ENCODE data around the gene BOD1. TPM values are rescaled to one million over a fixed set of nuclear protein-coding genes. Genes with fewer than 3 reads are reported as not detected.

BOD1 gene
- polyA plus RNA-seq, 2 of the 4 experiments (the other 2 are of a cell fraction) = 59.1 to 102 TPM

DNA sequence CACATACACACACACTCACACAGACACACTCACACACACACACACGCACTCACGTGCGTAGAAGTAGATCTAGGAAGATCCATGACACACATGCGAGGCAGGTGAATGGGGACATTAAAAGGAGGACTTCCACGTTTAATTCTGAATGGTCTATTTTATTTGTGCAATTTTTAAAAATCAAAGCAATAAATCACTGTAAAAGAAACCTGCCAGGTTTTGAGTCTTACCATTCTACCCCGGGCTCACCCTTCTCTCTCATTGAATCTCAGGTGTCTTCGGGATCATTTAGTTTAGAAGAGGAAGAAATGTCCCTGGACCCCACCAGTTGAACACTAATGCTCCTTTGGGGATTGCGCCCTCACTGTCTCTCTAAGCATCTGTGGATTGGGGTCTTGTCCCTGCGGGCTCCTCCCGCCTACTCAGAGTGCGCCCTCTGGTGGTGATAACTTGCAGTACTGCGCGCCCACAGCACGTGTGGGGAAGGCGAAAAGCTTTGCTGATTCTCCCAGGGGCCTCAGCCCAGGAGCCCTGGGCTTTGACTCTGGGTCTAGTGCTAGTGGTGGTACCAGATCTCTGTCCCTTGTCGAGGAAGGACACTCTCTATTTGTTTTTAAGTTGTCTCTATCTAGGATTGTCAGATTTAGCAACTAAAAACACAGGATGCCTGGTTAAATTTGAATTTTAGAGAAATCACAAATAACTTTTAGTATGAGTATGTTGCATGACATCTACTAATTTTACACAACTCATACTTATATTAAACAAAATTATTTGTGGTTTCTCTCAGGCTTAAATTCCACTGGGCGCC, 34.8 kb downstream of the BOD1 start:
- FAIRE-seq (no peak), DNase-seq (ENCODE audit: low read depth in 1 of 2, low spot score in 1 of 2) (peak; percentile 26 to 31), ATAC-seq (peak; percentile 56 to 82; a peak in 3 of 6 replicates)
- 72% methylated on average over 17 of the region's 17 CpGs for WGBS (ENCODE audit: missing lambda C conversion rate)
- ChIA-PET CTCF (interaction anchor here (0.6 to 4.8 kb wide), 8 partner anchors 8 to 287 kb away, joined by 3 to 32 read pairs (median 4); no protein-coding TSS in a partner anchor), POLR2A (no interaction called here)
- Histone ChIP-seq H3K27ac (no peak overlapping the region), H3K4me1 (no peaks in the 10 kb centered on the region), H3K9me3 (peaks cover 28% of the 10 kb centered on the region), H3K4me3 (no peak overlapping the region), H3K4me2 (no peak overlapping the region)
- TF ChIP-seq E2F6 (IDR thresholded peaks at IDR 0.05; ENCODE audit: borderline replicate concordance, low read depth) (no peak), MAZ (IDR thresholded peaks at IDR 0.05; ENCODE audit: borderline replicate concordance, low read depth, low read length) (no peak), ELK1 (IDR thresholded peaks at IDR 0.05; ENCODE audit: low read depth, low read length) (no peak), SMC3 (IDR thresholded peaks at IDR 0.05) (peak; percentile 42), RAD21 (conservative IDR thresholded peaks at IDR 0.05 in 1 of 2, IDR thresholded peaks at IDR 0.05 in 1 of 2) (peak in 1 of 2 experiments; percentile 40; a peak in 2 of 5 replicates), GATA3 (IDR thresholded peaks at IDR 0.05; ENCODE audit: borderline replicate concordance) (no peak)
- TF ChIP-seq, protein P1, sequence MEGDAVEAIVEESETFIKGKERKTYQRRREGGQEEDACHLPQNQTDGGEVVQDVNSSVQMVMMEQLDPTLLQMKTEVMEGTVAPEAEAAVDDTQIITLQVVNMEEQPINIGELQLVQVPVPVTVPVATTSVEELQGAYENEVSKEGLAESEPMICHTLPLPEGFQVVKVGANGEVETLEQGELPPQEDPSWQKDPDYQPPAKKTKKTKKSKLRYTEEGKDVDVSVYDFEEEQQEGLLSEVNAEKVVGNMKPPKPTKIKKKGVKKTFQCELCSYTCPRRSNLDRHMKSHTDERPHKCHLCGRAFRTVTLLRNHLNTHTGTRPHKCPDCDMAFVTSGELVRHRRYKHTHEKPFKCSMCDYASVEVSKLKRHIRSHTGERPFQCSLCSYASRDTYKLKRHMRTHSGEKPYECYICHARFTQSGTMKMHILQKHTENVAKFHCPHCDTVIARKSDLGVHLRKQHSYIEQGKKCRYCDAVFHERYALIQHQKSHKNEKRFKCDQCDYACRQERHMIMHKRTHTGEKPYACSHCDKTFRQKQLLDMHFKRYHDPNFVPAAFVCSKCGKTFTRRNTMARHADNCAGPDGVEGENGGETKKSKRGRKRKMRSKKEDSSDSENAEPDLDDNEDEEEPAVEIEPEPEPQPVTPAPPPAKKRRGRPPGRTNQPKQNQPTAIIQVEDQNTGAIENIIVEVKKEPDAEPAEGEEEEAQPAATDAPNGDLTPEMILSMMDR (IDR thresholded peaks at IDR 0.05) = peak; percentile 54
- TF ChIP-seq, protein P2, sequence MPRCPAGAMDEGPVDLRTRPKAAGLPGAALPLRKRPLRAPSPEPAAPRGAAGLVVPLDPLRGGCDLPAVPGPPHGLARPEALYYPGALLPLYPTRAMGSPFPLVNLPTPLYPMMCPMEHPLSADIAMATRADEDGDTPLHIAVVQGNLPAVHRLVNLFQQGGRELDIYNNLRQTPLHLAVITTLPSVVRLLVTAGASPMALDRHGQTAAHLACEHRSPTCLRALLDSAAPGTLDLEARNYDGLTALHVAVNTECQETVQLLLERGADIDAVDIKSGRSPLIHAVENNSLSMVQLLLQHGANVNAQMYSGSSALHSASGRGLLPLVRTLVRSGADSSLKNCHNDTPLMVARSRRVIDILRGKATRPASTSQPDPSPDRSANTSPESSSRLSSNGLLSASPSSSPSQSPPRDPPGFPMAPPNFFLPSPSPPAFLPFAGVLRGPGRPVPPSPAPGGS (IDR thresholded peaks at IDR 0.05) = no peak

DNA sequence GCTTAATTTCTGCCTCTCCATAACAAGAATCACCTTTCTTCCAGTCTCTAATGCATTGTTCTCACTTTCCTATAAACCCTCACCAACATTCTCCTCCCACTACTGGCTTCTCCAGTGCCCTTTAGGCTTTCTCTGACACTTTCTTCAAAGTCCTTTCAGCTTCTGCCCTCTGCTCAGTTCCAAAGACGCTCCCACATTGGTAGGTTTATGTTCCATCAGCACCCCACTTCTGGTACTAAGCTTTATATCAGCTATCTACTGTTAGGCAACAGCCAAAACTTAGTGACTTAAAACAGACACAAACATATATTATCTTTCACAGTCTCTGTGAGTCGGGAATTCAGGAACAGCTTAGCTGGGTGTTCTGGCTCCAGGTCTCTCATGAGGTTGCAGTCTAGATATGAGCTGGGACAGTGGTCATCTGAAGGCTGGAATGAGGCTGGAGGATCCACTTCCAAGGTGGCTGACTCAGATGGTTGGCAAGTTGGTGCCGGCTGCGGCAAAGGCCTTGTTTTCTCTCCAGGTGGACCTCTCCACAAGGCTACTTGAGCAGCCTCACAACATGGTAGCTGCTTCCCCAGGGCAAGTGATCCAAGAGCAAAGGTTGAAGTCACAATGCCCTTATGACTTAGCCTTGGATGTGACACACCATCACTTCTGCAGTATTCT, 37.4 kb downstream of the BOD1 start:
- WGBS (ENCODE audit: missing lambda C conversion rate) = 28% methylated on average over 4 of the region's 4 CpGs
- ATAC-seq = no peak
- ChIA-PET CTCF (interaction anchor here (0.9 to 2.5 kb wide), 14 partner anchors 10 to 872 kb away, joined by 3 to 21 read pairs (median 4); partner anchors contain the start of genes BOD1 and STC2), POLR2A (no interaction called here)
- Histone ChIP-seq H3K27ac (no peak overlapping the region), H3K9me3 (peaks cover 13% of the 10 kb centered on the region), H3K4me3 (no peak overlapping the region), H3K4me1 (no peaks in the 10 kb centered on the region), H3K4me2 (no peak overlapping the region)
- FAIRE-seq = no peak
- no peak for DNase-seq (ENCODE audit: low read depth in 1 of 2, low spot score in 1 of 2)
- TF ChIP-seq ZFP36 (IDR thresholded peaks at IDR 0.05; ENCODE audit: borderline replicate concordance, partially characterized antibody) (no peak), MAZ (IDR thresholded peaks at IDR 0.05; ENCODE audit: borderline replicate concordance, low read depth, low read length) (no peak), CBX2 (IDR thresholded peaks at IDR 0.05; ENCODE audit: borderline replicate concordance, low read depth) (no peak), ZNF302 (CRISPR knock-in tag; IDR thresholded peaks at IDR 0.05) (no peak), HOXB5 (CRISPR knock-in tag; IDR thresholded peaks at IDR 0.05) (no peak), CHD2 (IDR thresholded peaks at IDR 0.05; ENCODE audit: low read length, partially characterized antibody) (no peak), POLR2A (IDR thresholded peaks at IDR 0.05; ENCODE audit: low read length) (no peak), JUN (IDR thresholded peaks at IDR 0.05) (no peak), PHF8 (IDR thresholded peaks at IDR 0.05; ENCODE audit: borderline replicate concordance, low read depth) (no peak)

All from A549 (cell line).